H9 (cell line): ENCODE measurements around the gene SLK. TPM values are rescaled to one million over a fixed set of nuclear protein-coding genes. Genes with fewer than 3 reads are reported as not detected.

Experiments used
- DNase-seq: peaks from one replicate; pipeline ENCODE4 v3.0.0-alpha.2; 2017
- H2AFZ ChIP-seq: one replicate; pipeline ENCODE4 v1.6.1; 2013; ENCODE audit warnings: mild to moderate bottlenecking, low read length, control low read depth, moderate library complexity
- H2AK5ac ChIP-seq: 2 replicates; pipeline ENCODE4 v1.6.1; 2013; ENCODE audit warnings: low read length, control low read depth, mixed read lengths; ENCODE audit not compliant: insufficient read length
- H2BK120ac ChIP-seq: one replicate; pipeline ENCODE4 v1.6.1; 2013; ENCODE audit warnings: low read depth, mild to moderate bottlenecking, low read length, control low read depth, inconsistent platforms; ENCODE audit not compliant: poor library complexity, severe bottlenecking
- H2BK12ac ChIP-seq: 2 replicates; pipeline ENCODE4 v1.6.1; 2013; ENCODE audit warnings: low read length, control low read depth, mixed read lengths, low read depth; ENCODE audit not compliant: insufficient read length
- H2BK15ac ChIP-seq: 2 replicates; pipeline ENCODE4 v1.6.1; 2013; ENCODE audit warnings: low read depth, low read length, control low read depth
- H2BK20ac ChIP-seq: one replicate; pipeline ENCODE4 v1.6.1; 2013; ENCODE audit warnings: low read depth, mild to moderate bottlenecking, low read length, control low read depth, inconsistent platforms; ENCODE audit not compliant: poor library complexity, severe bottlenecking
- H2BK5ac ChIP-seq: 2 replicates; pipeline ENCODE4 v1.6.1; 2013; ENCODE audit warnings: low read length, control low read depth, mixed read lengths; ENCODE audit not compliant: insufficient read length
- H3K14ac ChIP-seq: 2 replicates; pipeline ENCODE4 v1.6.1; 2013; ENCODE audit warnings: low read length, control low read depth; ENCODE audit not compliant: insufficient read depth
- H3K18ac ChIP-seq: 2 replicates; pipeline ENCODE4 v1.6.1; 2013; ENCODE audit warnings: low read depth, mild to moderate bottlenecking, mixed read lengths, low read length, control low read depth; ENCODE audit not compliant: insufficient read length
- H3K23ac ChIP-seq: 2 replicates; pipeline ENCODE4 v1.6.1; 2013; ENCODE audit warnings: low read length, control low read depth, mixed read lengths, low read depth; ENCODE audit not compliant: insufficient read length
- H3K23me2 ChIP-seq: 2 replicates; pipeline ENCODE4 v1.6.1; 2013; ENCODE audit warnings: low read depth, mild to moderate bottlenecking, mixed read lengths, low read length, control low read depth; ENCODE audit not compliant: insufficient read length, poor library complexity, severe bottlenecking
- H3K27ac ChIP-seq: 2 replicates; pipeline ENCODE4 v1.5.1; 2013; ENCODE audit warnings: low read length, control low read depth, mixed read lengths, low read depth; ENCODE audit not compliant: insufficient read length
- H3K27me3 ChIP-seq: 2 replicates; pipeline ENCODE4 v1.6.1; 2013; ENCODE audit warnings: low read length, control low read depth, inconsistent platforms; ENCODE audit not compliant: insufficient read depth
- H3K4ac ChIP-seq: 2 replicates; pipeline ENCODE4 v1.6.1; 2013; ENCODE audit warnings: low read depth, mild to moderate bottlenecking, control low read depth, inconsistent platforms, low read length, moderate library complexity
- H3K4me1 ChIP-seq: 2 replicates; pipeline ENCODE4 v1.6.1; 2013; ENCODE audit warnings: low read length, control low read depth, inconsistent platforms; ENCODE audit not compliant: insufficient read depth
- H3K4me2 ChIP-seq: 2 replicates; pipeline ENCODE4 v1.6.1; 2013; ENCODE audit warnings: low read length, control low read depth, mixed read lengths; ENCODE audit not compliant: insufficient read length, insufficient read depth
- H3K56ac ChIP-seq: 2 replicates; pipeline ENCODE4 v1.6.1; 2013; ENCODE audit warnings: low read depth, mild to moderate bottlenecking, mixed read lengths, low read length, control low read depth; ENCODE audit not compliant: insufficient read length
- H3K79me1 ChIP-seq: 2 replicates; pipeline ENCODE4 v1.6.1; 2013; ENCODE audit warnings: low read depth, mild to moderate bottlenecking, moderate library complexity, low read length, control low read depth, inconsistent platforms; ENCODE audit not compliant: insufficient read depth, poor library complexity, severe bottlenecking
- H3K79me2 ChIP-seq: 2 replicates; pipeline ENCODE4 v1.6.1; 2013; ENCODE audit warnings: low read length, control low read depth, inconsistent platforms; ENCODE audit not compliant: insufficient read depth
- H3K9ac ChIP-seq: 2 replicates; pipeline ENCODE4 v1.6.1; 2013; ENCODE audit warnings: low read length, control low read depth, mixed read lengths; ENCODE audit not compliant: insufficient read length; ENCODE audit errors: extremely low read depth
- H3K9me3 ChIP-seq: one replicate; pipeline ENCODE4 v1.6.1; 2013; ENCODE audit warnings: low read depth, low read length, inconsistent platforms; ENCODE audit not compliant: control insufficient read depth
- H3T11ph ChIP-seq: one replicate; pipeline ENCODE4 v1.6.1; 2013; ENCODE audit warnings: mild to moderate bottlenecking, low read length, control low read depth, inconsistent platforms
- H4K20me1 ChIP-seq: one replicate; pipeline ENCODE4 v1.6.1; 2013; ENCODE audit not compliant: control insufficient read depth, insufficient read length, insufficient read depth
- H4K5ac ChIP-seq: 2 replicates; pipeline ENCODE4 v1.6.1; 2013; ENCODE audit warnings: low read depth, mild to moderate bottlenecking, mixed read lengths, low read length, control low read depth; ENCODE audit not compliant: insufficient read length
- H4K8ac ChIP-seq: replicated peaks from 2 replicates; pipeline ENCODE4 v1.6.1; 2013; ENCODE audit warnings: low read length, control low read depth, mixed read lengths, low read depth; ENCODE audit not compliant: insufficient read length
- H4K91ac ChIP-seq: 2 replicates; pipeline ENCODE4 v1.6.1; 2013; ENCODE audit warnings: low read depth, mild to moderate bottlenecking, moderate library complexity, mixed read lengths, low read length, control low read depth; ENCODE audit not compliant: insufficient read length
- H3K27ac Mint-ChIP-seq, 3 experiments: 2 replicates in 2 of 3; 3 replicates in 1 of 3; pipeline ENCODE4 v1.8.0; 2020 to 2021; ENCODE audit warnings: mixed read lengths in 3 of 3, mild to moderate bottlenecking in 1 of 3, moderate library complexity in 1 of 3
- H3K27me3 Mint-ChIP-seq: 2 replicates; pipeline ENCODE4 v1.8.0; 2021; ENCODE audit warnings: low read depth, mild to moderate bottlenecking, moderate library complexity, mixed read lengths
- H3K36me3 Mint-ChIP-seq, 3 experiments: 2 replicates in 2 of 3; 3 replicates in 1 of 3; pipeline ENCODE4 v1.8.0; 2020 to 2021; ENCODE audit warnings: low read depth in 3 of 3, mixed read lengths in 3 of 3; ENCODE audit not compliant: insufficient read depth in 1 of 3
- H3K4me1 Mint-ChIP-seq, 2 experiments: 2 replicates each; pipeline ENCODE4 v1.8.0; 2020; ENCODE audit warnings: mixed read lengths in 2 of 2
- H3K4me3 Mint-ChIP-seq, 2 experiments: 2 replicates in 1 of 2; 3 replicates in 1 of 2; pipeline ENCODE4 v1.8.0; 2020 to 2021; ENCODE audit warnings: mild to moderate bottlenecking in 2 of 2, mixed read lengths in 2 of 2, moderate library complexity in 1 of 2
- H3K9me3 Mint-ChIP-seq, 2 experiments: 2 replicates in 1 of 2; 3 replicates in 1 of 2; pipeline ENCODE4 v1.8.0; 2020; ENCODE audit warnings: mild to moderate bottlenecking in 2 of 2, mixed read lengths in 2 of 2, moderate library complexity in 1 of 2
- CTCF ChIP-seq: fragments of 200-600 bp; sonication (generic); conservative IDR thresholded peaks from 3 replicates; pipeline ENCODE4 v1.8.0; 2021; ENCODE audit warnings: antibody characterized with exemption, mild to moderate bottlenecking
- WGBS: extraction: QIAGEN DNeasy Blood & Tissue Kit; methylation state at CpG from one replicate; pipeline ENCODE4 v1.1.7; 2013; ENCODE audit warnings: missing lambda C conversion rate, low lambda C conversion rate, mixed read lengths; ENCODE audit not compliant: insufficient read length; ENCODE audit errors: extremely low coverage; 5-methylcytosine and 5-hydroxymethylcytosine counted together
- total RNA-seq: library from RNA; stranded (reverse); gene quantifications from 2 replicates; pipeline ENCODE4 v1.2.1, GENCODE V29; 2021

Gene SLK
- total RNA-seq, 1 experiment from 2014 or later = 21.0 TPM

DNA sequence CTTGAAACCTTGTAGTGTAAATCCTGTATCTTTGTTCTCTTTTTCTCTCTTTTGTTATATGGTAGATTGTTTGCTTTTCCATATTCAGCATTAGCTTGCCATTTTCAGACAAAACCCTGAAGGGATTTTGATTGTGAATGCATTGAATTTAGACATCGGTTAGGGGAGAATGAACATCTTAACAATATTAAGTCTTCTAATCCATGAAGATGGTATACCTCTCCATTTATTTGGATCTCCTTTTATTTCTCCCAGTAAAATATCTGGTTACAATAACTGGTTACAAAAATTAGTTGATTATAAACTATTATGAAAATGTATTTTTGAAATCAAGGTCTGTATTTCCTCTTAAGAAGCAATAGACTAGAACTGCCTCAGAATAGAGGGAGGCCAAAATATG, 12.4 kb upstream of the SLK start:
- no peak overlapping the region for H4K8ac ChIP-seq
- no peaks in the 10 kb centered on the region for H3K79me1 ChIP-seq
- no peaks in the 10 kb centered on the region; the same call in 1 of the 2 replicates for H3K27me3 Mint-ChIP-seq
- no peak overlapping the region for H3K23ac ChIP-seq
- no CpG with 5 or more reads among the region's 1 CpG for WGBS
- no peak overlapping the region for H3K18ac ChIP-seq
- H3K79me2 ChIP-seq = no peaks in the 10 kb centered on the region
- H4K91ac ChIP-seq = no peak overlapping the region
- no peak overlapping the region for H3K9ac ChIP-seq
- no peak overlapping the region for H3K14ac ChIP-seq
- H4K5ac ChIP-seq = no peak overlapping the region
- H2AK5ac ChIP-seq = no peak overlapping the region
- no peak overlapping the region for H2AFZ ChIP-seq
- H2BK120ac ChIP-seq = no peak overlapping the region
- 0 out of 5 replicates have a peak, but pooled peaks cover 0 to 2% of the 10 kb centered on the region in 2 experiments for H3K9me3 Mint-ChIP-seq
- no peak overlapping the region for H3K27ac ChIP-seq
- H3K23me2 ChIP-seq = no peaks in the 10 kb centered on the region
- H3K4me1 ChIP-seq = no peaks in the 10 kb centered on the region
- no peaks in the 10 kb centered on the region for H3K27me3 ChIP-seq
- H3K4me1 Mint-ChIP-seq = peaks cover 3 to 6% of the 10 kb centered on the region in 2 experiments
- H2BK12ac ChIP-seq = no peak overlapping the region
- no peak overlapping the region for H2BK15ac ChIP-seq
- H3K27ac Mint-ChIP-seq = no peak overlapping the region
- H2BK20ac ChIP-seq = no peak overlapping the region
- TF ChIP-seq CTCF = no peak
- H3K36me3 Mint-ChIP-seq = no peaks in the 10 kb centered on the region
- no peaks in the 10 kb centered on the region for H3K9me3 ChIP-seq
- no peak for DNase-seq
- H3K4me3 Mint-ChIP-seq = no peak overlapping the region
- H2BK5ac ChIP-seq = no peak overlapping the region
- H4K20me1 ChIP-seq = no peaks in the 10 kb centered on the region
- H3T11ph ChIP-seq = no peak overlapping the region
- H3K56ac ChIP-seq = no peak overlapping the region
- no peak overlapping the region for H3K4me2 ChIP-seq
- H3K4ac ChIP-seq = no peak overlapping the region
